GOT3 (cell line): ENCODE results near the gene CHRNA5.

ENCODE experiments used
- DNase-seq: peaks from one replicate; lab custom pipeline; 2025; ENCODE audit warnings: mixed read lengths; lab: John Stamatoyannopoulos, UW

CHRNA5 gene

GRCh38 chr15:78620527-78621421 is 55.5 kb downstream of the CHRNA5 start, which contains the start of gene CHRNA3:
Gene CHRNA3, minus strand, starts transcription at chr15:78620996. Its CDS starts 202 bp downstream, at chr15:78620794.
- DNase-seq, result no peak

- DNase-seq, result no peak
Observed at GRCh38 chr15:78621810-78622402, 56.6 kb downstream of the CHRNA5 start.

GRCh38 chr15:78623786-78624497 is 58.6 kb downstream of the CHRNA5 start:
- DNase-seq, result no peak

GRCh38 chr15:78624651-78625590 is 59.6 kb downstream of the CHRNA5 start:
- DNase-seq, result no peak

- DNase-seq, result no peak
Observed at GRCh38 chr15:78625606-78626280, 60.4 kb downstream of the CHRNA5 start.

GRCh38 chr15:78626381-78626995 is 61.2 kb downstream of the CHRNA5 start:
- DNase-seq, result no peak

DNA sequence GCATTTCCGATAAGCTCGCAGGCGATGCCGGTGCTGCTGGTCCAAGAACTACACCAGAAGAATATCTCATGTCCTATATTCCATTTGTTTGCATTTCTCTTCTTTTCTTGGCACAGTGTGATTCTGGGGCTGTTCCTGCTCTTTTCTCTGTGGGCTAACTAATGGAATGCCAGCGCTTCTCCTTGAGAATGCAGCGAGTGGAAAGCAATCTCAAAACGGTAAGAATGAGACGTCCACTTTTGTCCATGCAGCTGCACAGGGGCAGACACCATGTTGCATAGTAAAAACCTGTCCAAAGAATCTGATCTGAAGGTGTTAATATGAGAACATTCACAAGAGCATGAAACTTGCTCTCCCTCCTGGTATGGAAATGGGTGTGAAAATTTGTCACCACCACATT is 62.0 kb downstream of the CHRNA5 start:
- no peak for DNase-seq

GRCh38 chr15:78628227-78628626 is 62.9 kb downstream of the CHRNA5 start:
- DNase-seq, result no peak

DNA sequence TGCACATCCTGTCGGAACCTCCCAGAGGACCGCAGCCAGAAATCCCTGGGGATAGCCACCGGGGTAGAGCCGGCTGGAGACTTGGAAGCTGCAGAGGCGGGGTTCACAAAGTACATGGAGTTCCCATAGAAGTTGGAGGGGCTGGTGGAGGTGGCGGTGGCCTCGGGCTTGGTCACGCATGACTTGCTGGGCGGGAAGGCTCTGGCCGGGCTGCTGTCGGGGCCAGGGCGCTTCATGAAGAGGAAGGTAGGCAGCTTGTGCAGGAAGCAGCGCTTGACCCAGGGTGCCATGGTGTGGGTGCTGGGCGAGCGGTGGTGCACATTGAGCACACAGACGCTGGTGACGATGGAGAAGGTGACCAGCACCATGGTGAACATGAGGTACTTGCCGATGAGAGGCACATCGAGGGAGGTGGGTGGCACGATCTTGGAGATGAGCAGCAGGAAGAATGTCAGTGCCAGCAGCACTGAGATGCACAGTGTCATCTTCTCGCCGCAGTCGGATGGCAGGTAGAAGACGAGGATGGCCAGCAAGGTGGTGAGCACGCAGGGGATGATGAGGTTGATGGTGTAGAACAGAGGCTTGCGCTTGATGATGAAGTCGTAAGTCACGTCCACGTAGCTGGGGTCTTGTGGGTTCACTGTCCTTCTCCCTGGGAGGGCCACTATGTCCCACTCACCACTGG is 63.9 kb downstream of the CHRNA5 start:
- DNase-seq, result no peak

DNA sequence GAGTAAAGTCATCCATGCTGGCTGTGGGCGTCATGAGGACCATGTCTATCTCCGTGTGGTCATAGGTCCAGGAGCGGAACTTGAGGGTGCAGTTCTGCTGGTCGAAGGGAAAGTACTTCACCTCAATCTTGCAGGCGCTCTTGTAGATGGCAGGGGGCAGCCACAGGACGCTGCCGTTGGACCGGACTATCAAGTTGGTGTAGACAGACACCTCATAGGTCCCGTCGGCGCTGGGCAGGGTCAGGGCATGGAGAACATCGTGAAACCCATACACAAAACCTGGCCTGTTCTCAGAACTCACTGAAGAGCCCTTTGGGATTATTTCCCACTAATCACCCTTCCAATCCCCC is 64.4 kb downstream of the CHRNA5 start:
- no peak for DNase-seq

DNA sequence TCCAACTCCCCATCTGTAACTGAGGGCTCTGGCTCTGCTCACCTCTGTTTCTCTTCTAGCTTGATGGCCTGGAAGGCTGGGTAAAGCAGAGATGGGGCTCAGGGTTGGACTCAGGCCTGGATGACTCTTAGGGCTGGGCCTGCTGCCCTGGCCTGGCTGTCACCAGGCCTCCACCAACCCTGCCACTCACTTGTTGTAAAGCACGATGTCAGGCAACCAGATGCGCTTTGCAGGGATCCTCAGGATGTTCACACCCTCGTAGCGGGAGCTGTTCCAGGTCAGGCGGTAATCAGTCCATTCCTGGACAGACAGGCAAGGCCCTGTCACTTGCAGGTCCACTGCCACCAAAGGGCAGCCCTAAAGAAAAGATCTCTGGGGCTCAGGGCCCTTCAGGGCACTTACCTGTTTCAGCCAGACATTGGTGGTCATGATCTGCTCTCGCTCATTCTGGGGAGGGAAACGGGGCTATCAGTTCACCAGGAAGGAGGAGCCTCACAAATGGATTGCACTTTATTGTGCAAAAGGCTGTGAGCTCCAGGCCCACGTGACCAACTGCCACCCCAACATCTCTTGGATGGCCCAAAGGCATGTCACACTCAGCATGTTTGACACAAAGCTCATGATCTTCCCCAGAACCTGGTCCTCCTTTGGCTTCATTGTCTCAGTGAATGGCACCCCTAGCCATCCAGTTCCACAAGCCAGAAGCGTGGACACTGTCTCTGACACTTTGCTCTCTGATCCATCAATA is 65.7 kb downstream of the CHRNA5 start:
- no peak for DNase-seq

DNA sequence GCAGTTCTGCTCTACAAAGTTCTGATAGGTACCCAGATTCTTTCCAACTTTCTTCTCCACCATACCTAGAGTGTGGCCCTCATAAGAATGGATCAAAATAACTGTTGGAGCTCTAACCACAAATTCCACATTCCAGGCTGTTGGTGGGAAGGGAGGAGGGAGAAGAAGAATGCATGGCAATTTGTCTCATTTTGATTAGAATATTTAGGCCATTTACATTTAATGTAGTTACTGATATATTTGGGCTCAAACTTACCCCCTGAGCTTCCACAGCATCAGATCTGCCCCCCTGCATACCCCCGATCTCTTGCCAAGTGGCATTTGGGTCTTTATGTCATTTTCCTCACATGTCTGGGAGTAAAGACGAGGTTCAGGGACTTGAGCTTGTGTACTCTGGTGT is 68.0 kb downstream of the CHRNA5 start:
- DNase-seq, result no peak

GRCh38 chr15:78634210-78635145 is 69.2 kb downstream of the CHRNA5 start:
- no peak for DNase-seq

- no peak for DNase-seq
Observed at GRCh38 chr15:78635346-78635745, 70.0 kb downstream of the CHRNA5 start.

- no peak for DNase-seq
Observed at GRCh38 chr15:78636378-78636859, 71.1 kb downstream of the CHRNA5 start.

- no peak for DNase-seq
Observed at GRCh38 chr15:78637776-78638435, 72.6 kb downstream of the CHRNA5 start.

DNA sequence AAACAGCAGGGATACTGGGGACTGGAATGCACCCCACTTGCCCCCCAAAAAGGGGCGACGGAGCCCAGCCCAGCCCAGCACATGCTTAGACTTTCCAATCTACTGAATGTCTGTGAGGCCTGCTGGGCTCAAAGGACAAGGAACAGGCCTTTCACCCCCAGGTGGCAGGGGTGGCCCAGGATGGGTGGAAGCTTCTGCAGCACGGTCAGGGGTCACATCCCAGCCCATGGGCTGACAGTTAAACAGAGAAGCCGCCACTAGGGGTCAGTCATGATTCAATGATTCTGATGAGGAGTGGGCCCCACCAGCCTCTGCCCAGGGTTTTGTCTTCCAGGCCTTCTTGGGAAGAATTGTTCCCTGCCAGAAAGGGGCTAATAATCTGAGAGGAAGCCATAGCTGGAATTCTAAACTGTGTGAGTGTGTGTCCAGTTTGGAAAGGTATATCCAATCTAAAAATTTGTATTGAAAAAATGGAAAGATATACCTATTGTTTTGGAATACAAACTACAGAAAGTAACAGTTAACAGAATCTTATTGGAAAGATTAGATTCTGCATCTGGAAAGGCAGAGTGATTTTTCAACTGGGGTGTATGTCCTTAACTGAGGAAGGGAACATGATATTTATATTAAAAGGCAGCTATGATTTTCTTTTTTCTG is 73.5 kb downstream of the CHRNA5 start:
- no peak for DNase-seq
